ENCODE results near the gene PKP2.

PKP2 gene

GRCh38 chr12:32843528-32844095 is 53.0 kb downstream of the PKP2 start:
- Histone ChIP-seq H3K9me3 (ENCODE audit: control insufficient read depth in 1 of 2, low read length in 2 of 2) (no peaks in the 10 kb centered on the region), H3K27me3 (ENCODE audit: control insufficient read depth in 1 of 2, insufficient read depth in 2 of 2, low read length in 2 of 2) (no peaks in the 10 kb centered on the region), H3K36me3 (ENCODE audit: control insufficient read depth in 1 of 2, insufficient read depth in 2 of 2, low read length in 2 of 2) (peaks cover 12 to 45% of the 10 kb centered on the region in 2 donors), H3K9ac (ENCODE audit: low read depth in 1 of 2, low read length in 2 of 2) (no peak overlapping the region), H3K4me1 (ENCODE audit: control insufficient read depth in 1 of 2, insufficient read depth in 2 of 2, low read length in 2 of 2) (no peaks in the 10 kb centered on the region), H3K27ac (ENCODE audit: low read depth, low read length) (no peak overlapping the region), H3K4me3 (ENCODE audit: low read depth in 1 of 2, low read length in 2 of 2) (no peak overlapping the region)

GRCh38 chr12:32841061-32841460 is 55.5 kb downstream of the PKP2 start:
- H3K9ac ChIP-seq (ENCODE audit: low read depth in 1 of 2, low read length in 2 of 2), result no peak overlapping the region
- H3K27ac ChIP-seq (ENCODE audit: low read depth, low read length), result no peak overlapping the region
- peaks cover 14 to 54% of the 10 kb centered on the region in 2 donors for H3K36me3 ChIP-seq (ENCODE audit: control insufficient read depth in 1 of 2, insufficient read depth in 2 of 2, low read length in 2 of 2)
- H3K27me3 ChIP-seq (ENCODE audit: control insufficient read depth in 1 of 2, insufficient read depth in 2 of 2, low read length in 2 of 2), result no peaks in the 10 kb centered on the region
- no peaks in the 10 kb centered on the region for H3K9me3 ChIP-seq (ENCODE audit: control insufficient read depth in 1 of 2, low read length in 2 of 2)
- no peak overlapping the region for H3K4me3 ChIP-seq (ENCODE audit: low read depth in 1 of 2, low read length in 2 of 2)
- H3K4me1 ChIP-seq (ENCODE audit: control insufficient read depth in 1 of 2, insufficient read depth in 2 of 2, low read length in 2 of 2), result no peaks in the 10 kb centered on the region

- Histone ChIP-seq H3K9me3 (ENCODE audit: control insufficient read depth in 1 of 2, low read length in 2 of 2) (no peaks in the 10 kb centered on the region), H3K4me3 (ENCODE audit: low read depth in 1 of 2, low read length in 2 of 2) (no peak overlapping the region), H3K36me3 (ENCODE audit: control insufficient read depth in 1 of 2, insufficient read depth in 2 of 2, low read length in 2 of 2) (peaks cover 14 to 54% of the 10 kb centered on the region in 2 donors), H3K27me3 (ENCODE audit: control insufficient read depth in 1 of 2, insufficient read depth in 2 of 2, low read length in 2 of 2) (no peaks in the 10 kb centered on the region), H3K9ac (ENCODE audit: low read depth in 1 of 2, low read length in 2 of 2) (no peak overlapping the region), H3K4me1 (ENCODE audit: control insufficient read depth in 1 of 2, insufficient read depth in 2 of 2, low read length in 2 of 2) (no peaks in the 10 kb centered on the region), H3K27ac (ENCODE audit: low read depth, low read length) (no peak overlapping the region)
Measured at GRCh38 chr12:32839828-32840227, 56.7 kb downstream of the PKP2 start.

- Histone ChIP-seq H3K4me1 (ENCODE audit: control insufficient read depth in 1 of 2, insufficient read depth in 2 of 2, low read length in 2 of 2) (no peaks in the 10 kb centered on the region), H3K4me3 (ENCODE audit: low read depth in 1 of 2, low read length in 2 of 2) (no peak overlapping the region), H3K9ac (ENCODE audit: low read depth in 1 of 2, low read length in 2 of 2) (no peak overlapping the region), H3K27me3 (ENCODE audit: control insufficient read depth in 1 of 2, insufficient read depth in 2 of 2, low read length in 2 of 2) (no peaks in the 10 kb centered on the region), H3K27ac (ENCODE audit: low read depth, low read length) (no peak overlapping the region), H3K36me3 (ENCODE audit: control insufficient read depth in 1 of 2, insufficient read depth in 2 of 2, low read length in 2 of 2) (peaks cover 14 to 56% of the 10 kb centered on the region in 2 donors), H3K9me3 (ENCODE audit: control insufficient read depth in 1 of 2, low read length in 2 of 2) (no peaks in the 10 kb centered on the region)
Measured at GRCh38 chr12:32837974-32838373, 58.6 kb downstream of the PKP2 start.

- H3K4me3 ChIP-seq (ENCODE audit: low read depth in 1 of 2, low read length in 2 of 2), result no peak overlapping the region
- H3K27me3 ChIP-seq (ENCODE audit: control insufficient read depth in 1 of 2, insufficient read depth in 2 of 2, low read length in 2 of 2), result no peaks in the 10 kb centered on the region
- H3K27ac ChIP-seq (ENCODE audit: low read depth, low read length), result no peak overlapping the region
- peaks cover 14 to 52% of the 10 kb centered on the region in 2 donors for H3K36me3 ChIP-seq (ENCODE audit: control insufficient read depth in 1 of 2, insufficient read depth in 2 of 2, low read length in 2 of 2)
- no peak overlapping the region for H3K9ac ChIP-seq (ENCODE audit: low read depth in 1 of 2, low read length in 2 of 2)
- H3K9me3 ChIP-seq (ENCODE audit: control insufficient read depth in 1 of 2, low read length in 2 of 2), result no peaks in the 10 kb centered on the region
- no peaks in the 10 kb centered on the region for H3K4me1 ChIP-seq (ENCODE audit: control insufficient read depth in 1 of 2, insufficient read depth in 2 of 2, low read length in 2 of 2)
Measured at GRCh38 chr12:32836710-32837109, 59.9 kb downstream of the PKP2 start.

- H3K9ac ChIP-seq (ENCODE audit: low read depth in 1 of 2, low read length in 2 of 2), result no peak overlapping the region
Measured at GRCh38 chr12:32834122-32834521, 62.5 kb downstream of the PKP2 start.

GRCh38 chr12:32828552-32828951 is 68.0 kb downstream of the PKP2 start:
- no peaks in the 10 kb centered on the region for H3K27me3 ChIP-seq (ENCODE audit: control insufficient read depth in 1 of 2, insufficient read depth in 2 of 2, low read length in 2 of 2)
- H3K36me3 ChIP-seq (ENCODE audit: control insufficient read depth in 1 of 2, insufficient read depth in 2 of 2, low read length in 2 of 2), result peaks cover 9 to 21% of the 10 kb centered on the region in 2 donors
- no peak overlapping the region for H3K4me3 ChIP-seq (ENCODE audit: low read depth in 1 of 2, low read length in 2 of 2)
- no peak overlapping the region for H3K27ac ChIP-seq (ENCODE audit: low read depth, low read length)
- no peaks in the 10 kb centered on the region for H3K4me1 ChIP-seq (ENCODE audit: control insufficient read depth in 1 of 2, insufficient read depth in 2 of 2, low read length in 2 of 2)
- H3K9me3 ChIP-seq (ENCODE audit: control insufficient read depth in 1 of 2, low read length in 2 of 2), result no peaks in the 10 kb centered on the region
- no peak overlapping the region for H3K9ac ChIP-seq (ENCODE audit: low read depth in 1 of 2, low read length in 2 of 2)

More at GRCh38 chr12:32834122-32834521, 62.5 kb downstream of the PKP2 start:
- no peak overlapping the region for H3K4me3 ChIP-seq (ENCODE audit: low read depth in 1 of 2, low read length in 2 of 2)
- H3K4me1 ChIP-seq (ENCODE audit: control insufficient read depth in 1 of 2, insufficient read depth in 2 of 2, low read length in 2 of 2), result no peaks in the 10 kb centered on the region
- H3K9me3 ChIP-seq (ENCODE audit: control insufficient read depth in 1 of 2, low read length in 2 of 2), result no peaks in the 10 kb centered on the region
- no peaks in the 10 kb centered on the region for H3K27me3 ChIP-seq (ENCODE audit: control insufficient read depth in 1 of 2, insufficient read depth in 2 of 2, low read length in 2 of 2)
- H3K27ac ChIP-seq (ENCODE audit: low read depth, low read length), result no peak overlapping the region
- peaks cover 11 to 39% of the 10 kb centered on the region in 2 donors for H3K36me3 ChIP-seq (ENCODE audit: control insufficient read depth in 1 of 2, insufficient read depth in 2 of 2, low read length in 2 of 2)

- Histone ChIP-seq H3K9ac (ENCODE audit: low read depth in 1 of 2, low read length in 2 of 2) (no peak overlapping the region), H3K36me3 (ENCODE audit: control insufficient read depth in 1 of 2, insufficient read depth in 2 of 2, low read length in 2 of 2) (peaks cover 9 to 21% of the 10 kb centered on the region in 2 donors), H3K4me3 (ENCODE audit: low read depth in 1 of 2, low read length in 2 of 2) (no peak overlapping the region), H3K27ac (ENCODE audit: low read depth, low read length) (no peak overlapping the region), H3K9me3 (ENCODE audit: control insufficient read depth in 1 of 2, low read length in 2 of 2) (no peaks in the 10 kb centered on the region), H3K27me3 (ENCODE audit: control insufficient read depth in 1 of 2, insufficient read depth in 2 of 2, low read length in 2 of 2) (no peaks in the 10 kb centered on the region), H3K4me1 (ENCODE audit: control insufficient read depth in 1 of 2, insufficient read depth in 2 of 2, low read length in 2 of 2) (no peaks in the 10 kb centered on the region)
Measured at GRCh38 chr12:32828120-32828519, 68.5 kb downstream of the PKP2 start.

- Histone ChIP-seq H3K27me3 (ENCODE audit: control insufficient read depth in 1 of 2, insufficient read depth in 2 of 2, low read length in 2 of 2) (no peaks in the 10 kb centered on the region), H3K9ac (ENCODE audit: low read depth in 1 of 2, low read length in 2 of 2) (no peak overlapping the region), H3K27ac (ENCODE audit: low read depth, low read length) (no peak overlapping the region), H3K4me1 (ENCODE audit: control insufficient read depth in 1 of 2, insufficient read depth in 2 of 2, low read length in 2 of 2) (no peaks in the 10 kb centered on the region), H3K4me3 (ENCODE audit: low read depth in 1 of 2, low read length in 2 of 2) (no peak overlapping the region), H3K9me3 (ENCODE audit: control insufficient read depth in 1 of 2, low read length in 2 of 2) (no peaks in the 10 kb centered on the region), H3K36me3 (ENCODE audit: control insufficient read depth in 1 of 2, insufficient read depth in 2 of 2, low read length in 2 of 2) (peaks cover 17 to 30% of the 10 kb centered on the region in 2 donors)
Measured at GRCh38 chr12:32826807-32827412, 69.7 kb downstream of the PKP2 start.

- H3K4me3 ChIP-seq (ENCODE audit: low read depth in 1 of 2, low read length in 2 of 2), result no peak overlapping the region
- peaks cover 21 to 40% of the 10 kb centered on the region in 2 donors for H3K36me3 ChIP-seq (ENCODE audit: control insufficient read depth in 1 of 2, insufficient read depth in 2 of 2, low read length in 2 of 2)
- H3K27ac ChIP-seq (ENCODE audit: low read depth, low read length), result no peak overlapping the region
- no peaks in the 10 kb centered on the region for H3K4me1 ChIP-seq (ENCODE audit: control insufficient read depth in 1 of 2, insufficient read depth in 2 of 2, low read length in 2 of 2)
- no peaks in the 10 kb centered on the region for H3K27me3 ChIP-seq (ENCODE audit: control insufficient read depth in 1 of 2, insufficient read depth in 2 of 2, low read length in 2 of 2)
- H3K9me3 ChIP-seq (ENCODE audit: control insufficient read depth in 1 of 2, low read length in 2 of 2), result no peaks in the 10 kb centered on the region
- no peak overlapping the region for H3K9ac ChIP-seq (ENCODE audit: low read depth in 1 of 2, low read length in 2 of 2)
Measured at GRCh38 chr12:32824596-32824995, 72.0 kb downstream of the PKP2 start.
